ENCODE results near the gene CHD5.

Gene CHD5

DNA sequence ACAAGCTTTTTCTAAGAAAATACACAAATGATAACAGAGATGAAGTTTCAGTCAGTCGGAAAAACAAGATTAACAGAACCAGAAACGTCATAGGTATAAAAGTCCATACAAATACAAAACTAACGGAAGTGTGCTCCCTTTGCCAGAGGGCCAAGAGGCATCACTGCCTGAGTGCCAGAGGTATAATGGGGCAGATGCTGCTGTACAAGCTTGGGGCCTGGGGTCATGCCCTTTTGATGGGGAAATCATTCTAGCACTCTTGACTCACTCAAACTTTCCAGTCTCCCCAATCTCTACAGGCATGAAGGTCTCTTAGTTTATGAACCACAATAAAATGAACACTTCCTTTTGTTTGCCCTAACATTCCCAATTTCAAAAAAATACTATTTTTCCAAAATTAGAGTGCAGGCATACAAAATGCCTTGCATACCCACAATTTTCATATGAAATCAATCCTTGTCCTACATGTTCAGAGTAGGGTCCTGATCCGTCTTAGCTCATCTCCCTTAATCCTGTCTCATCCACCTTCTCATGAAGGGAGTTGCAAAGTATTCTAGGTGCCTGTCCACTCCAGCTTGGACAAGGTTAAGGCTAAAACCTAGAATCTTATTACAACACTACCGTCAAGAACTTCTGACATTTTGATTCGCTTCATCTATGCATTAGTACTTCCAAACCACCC lies 17.8 kb upstream of the CHD5 start:
- ATAC-seq (ENCODE audit: insufficient read depth, low read depth) (no peak), DNase-seq (no peak)
- Histone ChIP-seq H4K20me1 (ENCODE audit: insufficient read depth, low read length) (peaks cover 58% of the 10 kb centered on the region), H3K9ac (ENCODE audit: low read depth, low read length) (peak overlapping the region; percentile 96), H3K79me2 (ENCODE audit: insufficient read depth, low read length) (peaks cover 68% of the 10 kb centered on the region), H3K36me3 (ENCODE audit: insufficient read depth, low read length) (peaks cover 57% of the 10 kb centered on the region), H3K4me3 (ENCODE audit: low read depth in 1 of 2, low read length in 2 of 2) (peak overlapping the region; percentile 77 to 96; a peak in 3 of 4 replicates), H2AFZ (ENCODE audit: low read depth, low read length) (no peak overlapping the region), H3K4me2 (ENCODE audit: insufficient read depth, low read length) (peak overlapping the region; percentile 76), H3K27ac (ENCODE audit: low read length) (peak overlapping the region; percentile 89), H3K4me1 (ENCODE audit: insufficient read depth, low read length) (peaks cover 42% of the 10 kb centered on the region), H3K27me3 (ENCODE audit: insufficient read depth, low read length, poor library complexity) (no peaks in the 10 kb centered on the region), H3K9me3 (ENCODE audit: insufficient read depth, low read length, severe bottlenecking) (no peaks in the 10 kb centered on the region)
- TF ChIP-seq EZH2 (IDR thresholded peaks at IDR 0.05; ENCODE audit: borderline replicate concordance, low read depth, low read length, severe bottlenecking) = no peak
- TF ChIP-seq, protein P1, sequence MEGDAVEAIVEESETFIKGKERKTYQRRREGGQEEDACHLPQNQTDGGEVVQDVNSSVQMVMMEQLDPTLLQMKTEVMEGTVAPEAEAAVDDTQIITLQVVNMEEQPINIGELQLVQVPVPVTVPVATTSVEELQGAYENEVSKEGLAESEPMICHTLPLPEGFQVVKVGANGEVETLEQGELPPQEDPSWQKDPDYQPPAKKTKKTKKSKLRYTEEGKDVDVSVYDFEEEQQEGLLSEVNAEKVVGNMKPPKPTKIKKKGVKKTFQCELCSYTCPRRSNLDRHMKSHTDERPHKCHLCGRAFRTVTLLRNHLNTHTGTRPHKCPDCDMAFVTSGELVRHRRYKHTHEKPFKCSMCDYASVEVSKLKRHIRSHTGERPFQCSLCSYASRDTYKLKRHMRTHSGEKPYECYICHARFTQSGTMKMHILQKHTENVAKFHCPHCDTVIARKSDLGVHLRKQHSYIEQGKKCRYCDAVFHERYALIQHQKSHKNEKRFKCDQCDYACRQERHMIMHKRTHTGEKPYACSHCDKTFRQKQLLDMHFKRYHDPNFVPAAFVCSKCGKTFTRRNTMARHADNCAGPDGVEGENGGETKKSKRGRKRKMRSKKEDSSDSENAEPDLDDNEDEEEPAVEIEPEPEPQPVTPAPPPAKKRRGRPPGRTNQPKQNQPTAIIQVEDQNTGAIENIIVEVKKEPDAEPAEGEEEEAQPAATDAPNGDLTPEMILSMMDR (IDR thresholded peaks at IDR 0.05; ENCODE audit: borderline replicate concordance, extremely low read depth, low read length, poor library complexity, severe bottlenecking) = no peak

DNA sequence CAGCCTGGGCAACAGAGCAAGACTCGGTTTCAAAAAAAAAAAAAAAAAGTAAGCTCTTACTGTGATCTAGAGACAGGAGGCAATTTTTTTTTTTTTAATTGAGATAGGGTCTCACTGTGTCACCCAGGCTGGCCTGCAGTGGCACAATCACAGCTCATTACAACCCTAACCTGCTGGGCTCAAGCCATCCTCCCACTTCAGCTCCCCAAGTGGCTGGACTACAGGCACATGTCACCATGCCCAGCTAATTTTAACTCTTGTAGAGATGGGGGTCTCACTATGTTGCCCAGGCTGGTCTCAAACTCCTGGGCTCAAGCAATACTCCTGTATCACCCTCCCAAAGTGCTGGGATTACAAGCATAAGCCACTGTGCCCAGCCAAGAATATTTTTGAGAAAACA lies 11.8 kb upstream of the CHD5 start:
- H3K4me1 ChIP-seq (ENCODE audit: insufficient read depth, low read length) = peaks cover 15% of the 10 kb centered on the region; the same call in 1 of the 2 replicates
- DNase-seq (no peak), ATAC-seq (ENCODE audit: insufficient read depth, low read depth) (no peak)
- no peaks in the 10 kb centered on the region for H3K27me3 ChIP-seq (ENCODE audit: insufficient read depth, low read length, poor library complexity)
- H3K4me3 ChIP-seq (ENCODE audit: low read depth in 1 of 2, low read length in 2 of 2) = no peak overlapping the region
- no peak overlapping the region for H2AFZ ChIP-seq (ENCODE audit: low read depth, low read length)
- no peaks in the 10 kb centered on the region for H3K9me3 ChIP-seq (ENCODE audit: insufficient read depth, low read length, severe bottlenecking)
- H3K4me2 ChIP-seq (ENCODE audit: insufficient read depth, low read length) = no peak overlapping the region
- peaks cover 90% of the 10 kb centered on the region for H3K36me3 ChIP-seq (ENCODE audit: insufficient read depth, low read length)
- no peak overlapping the region for H3K27ac ChIP-seq (ENCODE audit: low read length)
- H4K20me1 ChIP-seq (ENCODE audit: insufficient read depth, low read length) = peaks cover 71% of the 10 kb centered on the region
- no peak overlapping the region for H3K9ac ChIP-seq (ENCODE audit: low read depth, low read length)
- peaks cover 94% of the 10 kb centered on the region for H3K79me2 ChIP-seq (ENCODE audit: insufficient read depth, low read length)
- TF ChIP-seq, protein P1 (IDR thresholded peaks at IDR 0.05; ENCODE audit: borderline replicate concordance, extremely low read depth, low read length, poor library complexity, severe bottlenecking) = no peak
- TF ChIP-seq EZH2 (IDR thresholded peaks at IDR 0.05; ENCODE audit: borderline replicate concordance, low read depth, low read length, severe bottlenecking) = no peak

DNA sequence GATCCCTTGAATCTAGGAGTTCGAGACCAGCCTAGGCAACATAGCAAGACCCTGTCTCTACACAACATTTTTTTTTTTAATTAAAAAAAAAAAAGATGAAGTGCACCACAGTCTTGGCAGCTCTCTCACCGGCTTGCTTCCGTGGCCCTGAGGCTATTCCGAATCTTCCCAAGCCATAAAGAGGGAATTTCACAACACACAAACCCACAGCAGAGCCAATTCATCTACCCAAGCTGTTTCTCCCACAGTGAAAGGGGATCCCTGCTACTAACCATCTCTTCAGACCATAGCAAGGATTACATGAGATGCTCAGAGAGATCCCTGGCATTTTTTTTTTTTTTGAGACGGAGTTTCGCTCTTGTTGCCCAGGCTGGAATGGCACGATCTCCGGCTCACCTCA lies 8.3 kb upstream of the CHD5 start:
- H3K4me1 ChIP-seq (ENCODE audit: insufficient read depth, low read length) = 0 out of 2 replicates have a peak, but pooled peaks cover 2% of the 10 kb centered on the region
- no peak overlapping the region for H2AFZ ChIP-seq (ENCODE audit: low read depth, low read length)
- H3K27me3 ChIP-seq (ENCODE audit: insufficient read depth, low read length, poor library complexity) = no peaks in the 10 kb centered on the region
- no peak overlapping the region for H3K4me3 ChIP-seq (ENCODE audit: low read depth in 1 of 2, low read length in 2 of 2)
- ATAC-seq (ENCODE audit: insufficient read depth, low read depth) = no peak
- no peak overlapping the region for H3K9ac ChIP-seq (ENCODE audit: low read depth, low read length)
- H3K9me3 ChIP-seq (ENCODE audit: insufficient read depth, low read length, severe bottlenecking) = no peaks in the 10 kb centered on the region
- peaks cover 66% of the 10 kb centered on the region for H3K79me2 ChIP-seq (ENCODE audit: insufficient read depth, low read length)
- H4K20me1 ChIP-seq (ENCODE audit: insufficient read depth, low read length) = peaks cover 69% of the 10 kb centered on the region
- DNase-seq = no peak
- peaks cover 82% of the 10 kb centered on the region for H3K36me3 ChIP-seq (ENCODE audit: insufficient read depth, low read length)
- H3K4me2 ChIP-seq (ENCODE audit: insufficient read depth, low read length) = no peak overlapping the region
- H3K27ac ChIP-seq (ENCODE audit: low read length) = no peak overlapping the region
- no peak for TF ChIP-seq EZH2 (IDR thresholded peaks at IDR 0.05; ENCODE audit: borderline replicate concordance, low read depth, low read length, severe bottlenecking)

DNA sequence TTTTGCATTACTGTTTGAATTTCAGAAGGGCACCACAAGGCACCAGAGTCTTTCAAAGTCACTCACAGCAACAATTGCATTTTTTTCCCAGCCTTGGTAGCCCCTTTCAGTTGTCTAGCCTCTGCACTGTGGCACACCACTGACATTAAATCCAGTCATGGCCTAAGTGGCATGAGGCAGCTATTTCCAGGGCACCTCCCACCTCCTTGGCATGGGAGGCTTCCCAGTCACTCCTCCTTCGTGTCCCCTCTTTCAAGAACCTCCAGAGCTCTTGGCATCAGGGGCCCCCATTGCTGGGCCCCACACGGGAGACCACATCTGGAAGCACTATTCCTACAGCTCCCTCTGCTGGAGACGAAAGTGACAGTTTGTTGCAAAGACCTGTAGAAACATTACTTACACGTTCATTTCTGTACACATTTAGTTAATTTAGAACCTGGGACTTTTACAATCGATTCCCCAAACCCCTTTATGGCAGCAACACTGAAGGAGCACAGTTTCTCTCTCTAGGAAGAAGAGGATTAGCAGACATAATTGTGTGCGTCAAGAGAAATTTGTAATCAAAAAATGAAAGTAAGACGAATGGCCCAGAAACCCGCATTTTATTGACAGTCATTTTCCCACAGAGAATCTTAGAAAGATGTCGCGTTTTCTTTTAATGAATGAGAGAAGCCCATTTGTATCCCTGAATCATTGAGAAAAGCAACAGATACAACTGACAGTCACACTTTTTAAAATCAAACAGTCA lies 5.7 kb upstream of the CHD5 start:
- Histone ChIP-seq H3K9ac (ENCODE audit: low read depth, low read length) (no peak overlapping the region), H3K36me3 (ENCODE audit: insufficient read depth, low read length) (peaks cover 60% of the 10 kb centered on the region), H3K9me3 (ENCODE audit: insufficient read depth, low read length, severe bottlenecking) (no peaks in the 10 kb centered on the region), H3K4me1 (ENCODE audit: insufficient read depth, low read length) (no peaks in the 10 kb centered on the region), H4K20me1 (ENCODE audit: insufficient read depth, low read length) (peaks cover 70% of the 10 kb centered on the region; the same call in 1 of the 2 replicates), H2AFZ (ENCODE audit: low read depth, low read length) (no peak overlapping the region), H3K27ac (ENCODE audit: low read length) (no peak overlapping the region), H3K79me2 (ENCODE audit: insufficient read depth, low read length) (peaks cover 43% of the 10 kb centered on the region), H3K27me3 (ENCODE audit: insufficient read depth, low read length, poor library complexity) (no peaks in the 10 kb centered on the region), H3K4me2 (ENCODE audit: insufficient read depth, low read length) (no peak overlapping the region), H3K4me3 (ENCODE audit: low read depth in 1 of 2, low read length in 2 of 2) (no peak overlapping the region)
- DNase-seq (peak; percentile 50), ATAC-seq (ENCODE audit: insufficient read depth, low read depth) (peak; percentile 52)
- TF ChIP-seq, protein P1 (IDR thresholded peaks at IDR 0.05; ENCODE audit: borderline replicate concordance, extremely low read depth, low read length, poor library complexity, severe bottlenecking) = peak; percentile 67
- no peak for TF ChIP-seq EZH2 (IDR thresholded peaks at IDR 0.05; ENCODE audit: borderline replicate concordance, low read depth, low read length, severe bottlenecking)

Data from DND-41 (cell line).